ENCODE data around the gene OOEP. TPM values are rescaled to one million over a fixed set of nuclear protein-coding genes. Genes with fewer than 3 reads are reported as not detected.

Gene OOEP
- total and polyA plus RNA-seq, 2 donors from 2014 or later, result 0.35 TPM; not detected in 1

DNA sequence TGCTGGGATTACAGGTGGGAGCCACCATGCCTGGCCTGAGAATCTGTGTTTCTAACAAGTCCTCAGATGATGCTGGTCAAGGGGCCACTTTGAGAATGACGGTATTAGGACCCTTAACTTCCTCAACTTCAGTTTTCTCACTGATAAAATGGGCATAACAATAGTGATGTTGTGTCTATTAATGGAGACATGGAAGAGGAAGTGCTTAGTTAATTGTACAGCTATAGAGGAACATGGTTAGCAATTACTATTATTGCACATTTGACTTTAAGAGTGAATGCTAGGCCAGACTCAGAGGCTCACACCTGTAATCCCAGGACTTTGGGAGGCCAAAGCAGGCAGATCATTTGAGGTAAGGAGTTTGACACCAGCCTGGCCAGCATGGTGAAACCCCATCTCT, 28.4 kb downstream of the OOEP start:
- Histone ChIP-seq H3K36me3 (ENCODE audit: control insufficient read depth in 2 of 3, insufficient read depth in 3 of 3, low read length in 3 of 3) (no peaks in the 10 kb centered on the region), H3K27ac (ENCODE audit: low read depth in 2 of 2, low read length in 2 of 2) (no peak overlapping the region), H3K9me3 (ENCODE audit: control insufficient read depth in 2 of 3, insufficient read depth in 1 of 3, low read length in 3 of 3) (no peaks in the 10 kb centered on the region), H3K27me3 (ENCODE audit: control insufficient read depth, insufficient read depth, low read length) (no peaks in the 10 kb centered on the region), H3K4me3 (ENCODE audit: low read length in 3 of 3) (no peak overlapping the region), H3K9ac (ENCODE audit: low read length in 3 of 3) (no peak overlapping the region), H3K4me1 (ENCODE audit: control insufficient read depth in 2 of 3, insufficient read depth in 2 of 3, low read depth in 1 of 3, low read length in 3 of 3) (no peaks in the 10 kb centered on the region)
- DNase-seq (no peak), FAIRE-seq (no peak)
- TF ChIP-seq, protein P1, sequence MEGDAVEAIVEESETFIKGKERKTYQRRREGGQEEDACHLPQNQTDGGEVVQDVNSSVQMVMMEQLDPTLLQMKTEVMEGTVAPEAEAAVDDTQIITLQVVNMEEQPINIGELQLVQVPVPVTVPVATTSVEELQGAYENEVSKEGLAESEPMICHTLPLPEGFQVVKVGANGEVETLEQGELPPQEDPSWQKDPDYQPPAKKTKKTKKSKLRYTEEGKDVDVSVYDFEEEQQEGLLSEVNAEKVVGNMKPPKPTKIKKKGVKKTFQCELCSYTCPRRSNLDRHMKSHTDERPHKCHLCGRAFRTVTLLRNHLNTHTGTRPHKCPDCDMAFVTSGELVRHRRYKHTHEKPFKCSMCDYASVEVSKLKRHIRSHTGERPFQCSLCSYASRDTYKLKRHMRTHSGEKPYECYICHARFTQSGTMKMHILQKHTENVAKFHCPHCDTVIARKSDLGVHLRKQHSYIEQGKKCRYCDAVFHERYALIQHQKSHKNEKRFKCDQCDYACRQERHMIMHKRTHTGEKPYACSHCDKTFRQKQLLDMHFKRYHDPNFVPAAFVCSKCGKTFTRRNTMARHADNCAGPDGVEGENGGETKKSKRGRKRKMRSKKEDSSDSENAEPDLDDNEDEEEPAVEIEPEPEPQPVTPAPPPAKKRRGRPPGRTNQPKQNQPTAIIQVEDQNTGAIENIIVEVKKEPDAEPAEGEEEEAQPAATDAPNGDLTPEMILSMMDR (IDR thresholded peaks at IDR 0.05; ENCODE audit: borderline replicate concordance, extremely low read depth, insufficient read depth), result no peak
- intact Hi-C loops (cut with DNase I), result no loop called here

GRCh38 chr6:73340048-73340447, 29.6 kb downstream of the OOEP start:
- no peak for FAIRE-seq
- intact Hi-C loops (cut with DNase I), result no loop called here
- Histone ChIP-seq H3K27ac (ENCODE audit: low read depth in 2 of 2, low read length in 2 of 2) (no peak overlapping the region), H3K4me3 (ENCODE audit: low read length in 3 of 3) (no peak overlapping the region), H3K9ac (ENCODE audit: low read length in 3 of 3) (no peak overlapping the region), H3K9me3 (ENCODE audit: control insufficient read depth in 2 of 3, insufficient read depth in 1 of 3, low read length in 3 of 3) (no peaks in the 10 kb centered on the region), H3K27me3 (ENCODE audit: control insufficient read depth, insufficient read depth, low read length) (no peaks in the 10 kb centered on the region), H3K36me3 (ENCODE audit: control insufficient read depth in 2 of 3, insufficient read depth in 3 of 3, low read length in 3 of 3) (no peaks in the 10 kb centered on the region), H3K4me1 (ENCODE audit: control insufficient read depth in 2 of 3, insufficient read depth in 2 of 3, low read depth in 1 of 3, low read length in 3 of 3) (no peaks in the 10 kb centered on the region)
- DNase-seq, result no peak
- TF ChIP-seq, protein P1 (IDR thresholded peaks at IDR 0.05; ENCODE audit: borderline replicate concordance, extremely low read depth, insufficient read depth), result no peak

GRCh38 chr6:73339340-73339739, 30.4 kb downstream of the OOEP start:
- H3K27ac ChIP-seq (ENCODE audit: low read depth in 2 of 2, low read length in 2 of 2), result no peak overlapping the region
- H3K4me3 ChIP-seq (ENCODE audit: low read length in 3 of 3), result no peak overlapping the region
- intact Hi-C loops (cut with DNase I), result no loop called here
- no peak overlapping the region for H3K9ac ChIP-seq (ENCODE audit: low read length in 3 of 3)
- no peaks in the 10 kb centered on the region for H3K36me3 ChIP-seq (ENCODE audit: control insufficient read depth in 2 of 3, insufficient read depth in 3 of 3, low read length in 3 of 3)
- TF ChIP-seq, protein P1 (IDR thresholded peaks at IDR 0.05; ENCODE audit: borderline replicate concordance, extremely low read depth, insufficient read depth), result no peak
- DNase-seq (no peak), FAIRE-seq (no peak)
- no peaks in the 10 kb centered on the region for H3K9me3 ChIP-seq (ENCODE audit: control insufficient read depth in 2 of 3, insufficient read depth in 1 of 3, low read length in 3 of 3)
- H3K27me3 ChIP-seq (ENCODE audit: control insufficient read depth, insufficient read depth, low read length), result no peaks in the 10 kb centered on the region
- H3K4me1 ChIP-seq (ENCODE audit: control insufficient read depth in 2 of 3, insufficient read depth in 2 of 3, low read depth in 1 of 3, low read length in 3 of 3), result no peaks in the 10 kb centered on the region

DNA sequence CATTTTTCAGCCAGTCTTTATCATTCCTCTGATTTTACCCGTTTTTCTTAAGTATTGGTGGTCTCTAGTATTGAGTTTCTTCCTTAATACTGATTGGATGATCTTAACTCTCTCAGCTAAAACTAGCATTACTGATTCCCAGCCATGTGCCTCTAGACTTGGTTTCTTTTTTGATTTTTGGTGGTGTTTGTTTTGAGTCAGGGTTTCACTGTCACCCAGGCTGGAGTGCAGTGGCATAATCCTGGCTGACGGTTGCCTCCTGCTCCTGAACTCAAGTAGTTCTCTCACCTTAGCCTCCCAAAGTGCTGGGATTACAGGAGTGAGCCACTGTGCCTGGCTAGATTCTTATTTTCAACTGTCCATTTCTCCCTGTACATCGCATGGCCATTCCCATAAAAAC, 40.5 kb downstream of the OOEP start:
- Histone ChIP-seq H3K36me3 (ENCODE audit: control insufficient read depth in 2 of 3, insufficient read depth in 3 of 3, low read length in 3 of 3) (no peaks in the 10 kb centered on the region), H3K4me3 (ENCODE audit: low read length in 3 of 3) (no peak overlapping the region), H3K9ac (ENCODE audit: low read length in 3 of 3) (no peak overlapping the region), H3K27me3 (ENCODE audit: control insufficient read depth, insufficient read depth, low read length) (no peaks in the 10 kb centered on the region), H3K27ac (ENCODE audit: low read depth in 2 of 2, low read length in 2 of 2) (no peak overlapping the region), H3K9me3 (ENCODE audit: control insufficient read depth in 2 of 3, insufficient read depth in 1 of 3, low read length in 3 of 3) (no peaks in the 10 kb centered on the region), H3K4me1 (ENCODE audit: control insufficient read depth in 2 of 3, insufficient read depth in 2 of 3, low read depth in 1 of 3, low read length in 3 of 3) (no peaks in the 10 kb centered on the region)
- FAIRE-seq (no peak), DNase-seq (no peak)
- intact Hi-C loops (cut with DNase I), result no loop called here
- TF ChIP-seq, protein P1 (IDR thresholded peaks at IDR 0.05; ENCODE audit: borderline replicate concordance, extremely low read depth, insufficient read depth), result no peak

Measured in kidney (tissue), 14 donors.